GM19372 (cell line): Measurements from ENCODE around the gene TLX3.
"Not testable (repeated sequence)": the region's sequence is repeated elsewhere in the genome, so short reads cannot be mapped to it uniquely, and the experiment has no call there.

Experiments
- ATAC-seq: cut with Tn5 transposase; IDR thresholded peaks from one replicate; pipeline ENCODE4 v1.9.1; 2021; ENCODE audit warnings: mild to moderate bottlenecking, low read depth, moderate library complexity; ENCODE audit not compliant: unreplicated experiment

The TLX3 gene

DNA sequence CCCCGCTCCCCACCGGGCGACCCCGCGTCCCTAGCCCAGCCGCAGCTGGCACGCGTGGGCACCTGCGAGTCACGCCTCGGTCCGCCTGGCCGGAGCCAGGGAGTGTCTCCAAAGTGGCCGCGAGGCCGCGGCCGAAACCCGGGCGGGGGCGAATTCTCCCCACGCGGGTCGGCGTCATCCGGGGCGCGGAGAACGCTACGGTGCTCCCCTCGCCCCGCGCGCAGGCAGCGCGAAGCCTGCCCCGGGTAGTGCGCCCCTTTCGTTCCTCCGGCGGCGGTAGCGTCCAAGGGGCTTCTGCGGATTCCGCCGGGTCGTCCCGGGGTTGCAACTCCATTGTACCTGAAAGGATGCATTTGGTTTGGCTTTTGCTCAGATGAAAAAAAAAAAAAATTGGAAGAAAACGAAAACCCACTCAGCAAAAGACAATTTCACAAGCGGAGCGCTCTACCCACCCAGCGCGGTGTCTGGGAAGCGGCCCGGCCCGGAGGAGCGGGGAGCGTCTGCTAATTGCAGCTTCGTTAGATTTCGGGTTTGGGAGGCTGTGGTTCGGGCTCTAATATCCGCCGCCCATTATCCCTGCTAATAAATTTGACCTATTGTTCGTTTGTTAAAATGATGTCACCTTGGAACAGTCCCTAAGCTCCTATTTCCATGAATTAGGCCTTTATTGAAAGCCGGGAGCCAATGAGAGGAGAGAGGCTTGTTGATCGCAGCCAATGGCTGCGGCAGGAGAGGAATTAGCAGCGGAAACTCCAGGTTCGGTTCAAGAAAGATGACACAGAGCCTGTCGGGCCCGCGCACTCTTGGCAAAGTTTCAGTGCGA, at the start of gene TLX3:
Gene TLX3 (plus strand): TSS at position 796 of the 823 bp plus-strand sequence. CDS start 118 bp downstream, outside the sequence.
- ATAC-seq, result no peak

DNA sequence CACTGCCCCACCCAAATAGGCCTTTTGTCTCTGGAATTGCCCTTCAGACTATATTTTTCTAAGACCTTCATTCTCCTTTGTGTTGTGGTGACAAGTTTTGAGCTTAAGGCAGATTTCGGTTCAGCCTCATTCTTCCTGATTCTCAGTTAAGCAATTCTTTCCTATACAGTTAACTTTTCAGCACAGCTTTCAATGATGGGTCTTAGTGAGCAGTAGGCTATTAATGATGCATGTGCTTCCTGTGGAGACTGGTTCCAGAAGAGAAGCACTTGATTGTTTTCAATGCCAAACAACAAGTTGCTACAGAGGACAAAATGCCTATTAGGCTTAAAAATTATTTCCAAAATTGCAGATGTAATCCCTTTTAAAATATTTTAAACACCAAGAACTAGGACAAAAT, 47.7 kb upstream of the TLX3 start:
- no peak for ATAC-seq

DNA sequence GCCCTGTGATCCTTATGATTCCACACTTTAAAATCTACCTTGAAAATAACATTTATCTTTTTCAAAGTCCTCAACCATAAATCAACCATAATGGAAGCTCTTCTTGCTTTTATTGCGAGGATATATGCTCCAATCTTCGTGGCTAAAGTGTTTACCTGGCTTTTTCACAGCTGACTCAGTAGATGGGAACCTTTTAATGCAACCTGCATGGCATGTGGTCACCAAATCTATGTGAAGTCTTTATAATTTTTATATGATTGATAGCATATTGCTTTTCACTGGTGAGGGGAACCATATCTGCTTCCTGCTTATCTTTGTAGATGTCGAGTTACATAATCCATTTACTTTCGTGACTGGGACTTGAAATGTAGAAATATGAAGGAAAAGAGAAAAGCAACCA, 47.1 kb upstream of the TLX3 start:
- ATAC-seq, result no peak

DNA sequence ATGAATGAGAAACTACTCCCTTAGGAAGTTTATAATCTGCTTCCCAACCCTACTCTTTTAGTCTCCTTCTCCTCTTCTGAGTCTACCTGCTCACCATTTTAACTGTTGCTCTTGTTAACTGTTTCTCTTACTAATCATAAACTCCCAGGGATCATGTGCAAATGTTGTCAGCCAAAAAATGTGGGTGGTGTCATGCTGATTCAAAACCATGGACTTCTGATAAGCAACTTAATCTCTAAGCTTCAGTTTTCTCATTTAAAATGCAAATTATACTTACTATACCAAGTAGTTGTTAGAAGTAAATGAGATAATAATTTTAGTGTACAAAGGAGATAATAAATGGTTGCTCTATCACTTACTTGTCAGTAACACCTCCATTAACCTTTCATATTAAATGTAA, 45.9 kb upstream of the TLX3 start:
- no peak for ATAC-seq

DNA sequence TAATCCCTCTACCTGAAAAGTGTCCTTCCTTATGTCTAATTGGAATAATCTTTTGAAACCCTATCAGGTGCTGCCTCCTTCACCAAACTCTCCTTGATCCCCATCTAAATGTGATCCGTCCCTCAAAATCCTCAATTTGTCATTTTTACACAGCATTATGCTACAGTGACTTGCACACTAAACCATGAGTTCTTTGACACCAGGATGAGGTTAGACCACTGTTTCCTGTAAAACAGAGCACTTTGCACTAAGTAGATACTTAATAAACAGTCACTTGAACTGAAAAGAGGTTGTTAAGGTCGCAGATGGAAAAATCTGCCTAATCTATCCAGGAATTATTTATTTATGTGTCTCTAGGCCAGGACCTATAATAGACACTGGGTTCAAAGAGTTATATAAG, 44.2 kb upstream of the TLX3 start:
- no peak for ATAC-seq

DNA sequence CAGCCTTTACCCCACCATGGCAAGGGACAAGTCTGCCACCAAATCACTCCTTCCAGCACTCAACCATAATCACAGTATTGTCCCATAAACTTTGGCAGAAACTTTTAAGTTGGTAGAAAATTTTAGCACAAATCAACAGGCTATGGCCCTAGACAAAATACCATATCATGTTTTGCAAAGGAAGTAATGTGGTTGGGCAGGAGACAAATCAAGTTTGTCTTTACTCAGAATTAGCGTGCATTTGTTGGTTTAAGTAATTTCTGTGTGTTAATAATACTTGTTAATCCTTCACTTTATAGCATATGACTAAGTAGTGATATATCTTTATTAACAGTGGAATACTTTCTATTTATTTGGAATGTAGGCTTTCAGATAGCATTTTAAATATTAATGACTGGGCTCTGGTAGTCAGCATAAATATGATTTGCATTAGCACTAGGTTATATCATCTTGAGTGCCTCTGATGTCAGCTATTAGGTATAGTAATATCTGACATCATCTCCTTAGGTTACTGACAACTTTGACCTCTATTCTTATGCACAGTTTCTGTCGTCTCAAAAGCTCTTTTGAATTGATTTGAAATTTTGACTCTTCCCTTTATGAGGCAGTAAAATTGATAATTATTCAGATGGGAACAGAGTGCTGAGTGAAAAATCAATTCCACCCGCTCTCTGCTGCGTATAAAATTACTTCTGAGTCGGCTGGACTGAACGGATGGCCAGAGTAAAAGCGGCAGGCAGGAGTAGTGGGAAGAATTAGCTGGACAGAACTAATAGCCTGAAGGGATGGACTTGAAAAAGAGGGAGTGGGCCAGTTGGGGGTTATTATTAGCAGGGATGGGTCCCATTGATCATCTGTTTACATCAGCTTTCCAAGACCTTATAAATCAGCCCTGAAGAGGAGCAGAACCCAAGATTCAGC, 40.1 kb upstream of the TLX3 start:
- ATAC-seq, result no peak

DNA sequence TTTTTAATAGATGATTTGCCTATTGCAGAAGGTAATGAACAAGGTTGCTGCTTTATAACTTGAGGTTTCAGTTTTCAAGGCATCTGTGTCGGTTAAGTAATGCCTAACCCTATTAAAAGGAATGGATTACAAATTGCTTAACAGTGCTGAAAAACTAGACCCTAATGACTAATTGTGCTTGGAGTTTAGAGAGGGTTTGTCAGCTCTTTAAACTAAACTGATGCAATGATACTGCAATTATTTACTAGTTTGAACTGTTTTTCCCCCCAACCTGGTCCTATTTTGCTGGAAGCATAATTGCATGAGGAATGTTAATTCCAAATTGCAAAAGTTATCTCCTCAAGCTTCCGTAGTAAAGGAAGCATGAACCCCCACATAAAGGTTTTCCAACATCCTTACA, 39.3 kb upstream of the TLX3 start:
- ATAC-seq, result no peak

DNA sequence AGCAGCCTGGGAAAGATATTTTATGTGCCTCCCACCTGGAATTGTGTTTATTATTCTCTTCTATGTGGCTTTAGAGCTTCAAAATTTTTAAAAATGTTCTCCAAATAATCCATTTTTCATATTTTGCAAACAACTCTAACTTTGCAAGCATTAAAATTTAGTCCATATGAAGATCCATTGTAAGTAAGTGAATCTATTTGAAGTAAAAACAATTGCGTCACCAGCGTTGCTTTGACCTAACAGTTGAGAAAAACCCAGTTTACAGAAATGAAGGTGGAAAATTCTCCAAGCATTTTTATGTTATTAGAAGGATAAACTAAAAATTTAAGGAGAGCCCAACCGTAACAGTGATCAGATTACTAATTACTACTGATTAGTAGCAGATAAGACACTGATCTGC, 38.9 kb upstream of the TLX3 start:
- ATAC-seq, result no peak

DNA sequence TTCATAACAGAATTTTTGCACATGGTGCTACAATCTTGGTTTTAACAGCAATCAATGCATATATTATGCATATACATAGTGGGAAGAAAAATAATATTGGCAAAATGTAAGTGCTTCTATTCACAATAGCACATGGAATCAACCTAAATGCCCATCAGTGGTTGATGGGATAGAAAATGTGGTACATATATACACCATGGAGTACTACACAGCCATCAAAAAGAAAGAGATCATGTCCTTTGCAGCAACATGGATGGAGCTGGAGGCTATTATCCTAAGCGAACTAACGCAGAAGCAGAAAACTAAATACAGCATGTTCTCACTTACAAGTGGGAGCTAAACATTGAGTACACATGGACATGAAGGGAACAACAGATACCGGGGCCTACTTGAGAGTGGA, 37.2 kb upstream of the TLX3 start:
- ATAC-seq, result no peak

DNA sequence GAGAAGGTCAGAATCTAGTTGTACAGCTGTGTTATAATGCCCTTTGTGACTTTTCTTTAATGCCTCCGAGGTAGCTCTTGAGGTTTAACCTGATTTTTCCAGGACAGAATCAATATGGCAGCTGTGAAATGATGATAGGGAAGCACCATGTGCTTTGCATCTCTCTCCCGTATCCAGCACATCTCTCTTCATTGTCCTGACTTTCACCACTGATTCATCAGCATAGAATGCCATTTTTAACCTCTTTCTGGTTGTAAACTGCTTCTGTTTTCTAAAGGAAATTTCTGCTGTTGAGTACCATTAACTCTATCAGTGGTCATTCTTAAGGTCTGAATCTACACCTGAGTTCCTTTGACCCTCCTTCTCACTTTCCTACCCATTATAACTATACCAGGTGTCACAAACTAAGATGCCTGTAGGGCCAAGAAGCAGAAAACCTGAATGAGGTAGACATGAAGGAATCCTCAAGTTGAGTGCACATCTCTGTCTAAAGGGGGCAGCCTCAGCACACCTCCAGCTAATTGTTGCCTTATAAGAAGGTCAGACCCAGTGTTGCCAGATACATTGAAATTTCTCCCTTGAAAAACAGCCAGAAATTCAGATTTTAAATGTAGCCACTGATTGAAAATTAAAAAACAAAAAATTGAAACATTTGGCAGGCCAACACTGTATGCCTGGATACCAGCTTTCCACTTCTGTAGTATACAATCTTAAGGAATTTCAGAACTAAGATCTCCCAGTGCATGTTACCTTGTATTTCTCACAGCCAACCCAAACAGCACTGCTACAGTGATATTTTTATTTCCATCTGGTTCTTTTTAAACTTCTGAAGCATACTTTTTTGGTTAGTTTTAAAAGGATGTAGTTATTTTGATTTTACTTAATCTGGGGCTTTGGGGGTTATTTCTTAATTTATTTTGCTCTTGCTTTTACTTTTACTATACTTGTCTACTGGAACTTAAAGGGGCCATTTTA, 35.8 kb upstream of the TLX3 start:
- no peak for ATAC-seq

DNA sequence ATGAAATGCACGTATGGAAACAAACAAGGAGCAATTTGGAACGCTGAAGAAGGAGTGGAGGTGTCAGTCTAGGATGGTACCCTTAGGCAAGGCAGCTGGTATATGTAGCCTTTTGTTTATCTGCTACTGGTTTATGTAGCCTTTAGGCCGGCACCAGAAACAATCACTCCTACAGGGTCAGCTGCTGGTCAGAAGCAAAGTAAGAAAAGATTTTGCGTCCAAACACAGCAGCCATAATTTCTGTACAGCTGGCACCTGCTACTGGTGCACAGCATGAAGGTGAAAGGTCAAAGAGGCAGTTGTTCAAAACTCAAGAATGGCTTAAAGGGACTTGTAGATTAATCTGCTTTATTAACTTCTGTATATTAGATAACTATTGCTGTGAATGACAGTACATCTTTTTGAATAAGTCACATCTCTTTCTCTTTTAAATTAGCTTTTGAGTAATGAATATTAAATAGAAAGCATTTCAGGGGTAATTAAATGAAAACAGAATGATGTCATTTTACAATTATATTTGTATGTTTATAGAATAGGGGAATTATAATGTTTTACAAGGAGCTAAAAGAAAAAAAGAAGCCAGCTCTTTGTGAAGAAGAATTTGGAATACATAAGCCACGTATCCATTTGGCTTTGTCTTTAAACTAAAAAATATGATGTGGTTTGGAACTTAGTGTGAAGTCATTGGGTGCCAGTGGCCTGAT, 33.1 kb upstream of the TLX3 start:
- no peak for ATAC-seq

DNA sequence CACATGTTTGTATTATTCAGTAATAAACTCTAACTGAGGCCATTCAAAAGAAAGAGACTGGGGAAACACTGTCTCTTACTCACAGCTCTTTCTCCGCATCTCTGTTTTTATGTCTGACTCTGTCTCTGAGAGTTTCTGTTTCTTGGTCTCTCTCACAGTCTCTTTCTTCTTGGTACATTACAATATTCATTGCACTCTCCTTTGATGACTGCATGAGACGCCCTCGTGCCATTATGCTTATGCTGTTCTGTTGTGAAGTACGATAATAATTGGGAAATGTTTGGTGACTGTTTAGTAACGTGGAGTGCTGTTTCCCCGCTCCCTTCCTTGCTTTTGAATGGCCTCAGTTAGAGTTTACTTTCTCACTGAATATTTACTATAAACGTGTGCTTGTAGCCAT, 25.3 kb upstream of the TLX3 start:
- no peak for ATAC-seq

DNA sequence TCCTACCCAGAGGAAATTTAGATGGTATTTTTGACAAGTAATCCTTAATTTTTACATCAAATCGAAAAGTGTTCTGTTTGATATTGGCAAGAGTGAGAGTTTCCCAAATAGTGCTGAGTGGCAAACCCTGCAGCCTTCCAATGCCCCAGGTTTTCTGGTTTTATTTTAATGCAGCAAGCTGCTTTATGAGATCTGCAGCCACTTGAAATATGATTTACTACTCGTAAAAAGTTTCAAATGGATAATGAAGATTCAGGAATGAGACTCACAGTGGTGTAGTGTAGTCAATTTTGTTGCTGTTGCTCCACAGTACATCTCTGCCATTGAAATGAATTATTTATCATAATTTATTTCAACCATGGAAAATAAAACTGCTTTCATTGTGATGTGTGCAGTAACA, 23.6 kb upstream of the TLX3 start:
- no peak for ATAC-seq

DNA sequence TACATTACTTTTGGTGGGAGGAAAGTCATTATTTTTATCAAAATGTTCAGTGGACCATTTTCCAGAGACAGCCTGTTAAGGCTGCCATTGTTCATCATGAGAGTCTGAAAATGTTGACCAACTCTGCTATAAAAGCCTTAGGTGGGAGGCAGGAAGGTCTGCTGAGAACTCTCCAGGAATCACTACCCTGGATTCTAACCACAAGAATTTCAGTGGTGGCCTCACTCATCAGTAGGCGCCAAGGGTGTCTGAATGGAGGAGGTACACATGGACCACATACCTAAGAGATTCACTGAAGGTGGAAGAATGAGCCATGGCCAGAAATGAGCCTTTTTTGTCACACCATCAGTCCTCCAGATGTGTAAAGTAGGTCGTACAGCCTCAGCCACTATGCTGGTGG, 21.0 kb upstream of the TLX3 start:
- no peak for ATAC-seq

DNA sequence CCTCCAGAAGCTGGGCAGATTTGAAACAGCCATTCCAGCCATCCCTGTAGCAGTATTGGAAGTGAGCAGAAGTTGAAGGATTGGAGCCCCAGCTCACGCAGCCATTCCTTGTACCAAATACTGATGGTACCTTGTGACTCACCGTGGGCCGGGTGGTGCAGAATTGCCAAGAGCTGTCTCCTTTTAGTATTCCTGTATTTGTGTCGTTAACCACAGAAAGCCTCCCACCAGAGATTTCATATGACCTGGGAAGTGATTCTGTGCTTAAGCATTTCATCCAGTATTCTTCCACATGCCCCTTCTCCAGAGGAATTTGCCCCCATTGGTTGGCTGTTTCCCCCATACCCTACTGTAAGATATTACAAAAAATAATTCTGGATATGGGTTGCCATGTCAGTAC, 17.7 kb upstream of the TLX3 start:
- ATAC-seq, result no peak

DNA sequence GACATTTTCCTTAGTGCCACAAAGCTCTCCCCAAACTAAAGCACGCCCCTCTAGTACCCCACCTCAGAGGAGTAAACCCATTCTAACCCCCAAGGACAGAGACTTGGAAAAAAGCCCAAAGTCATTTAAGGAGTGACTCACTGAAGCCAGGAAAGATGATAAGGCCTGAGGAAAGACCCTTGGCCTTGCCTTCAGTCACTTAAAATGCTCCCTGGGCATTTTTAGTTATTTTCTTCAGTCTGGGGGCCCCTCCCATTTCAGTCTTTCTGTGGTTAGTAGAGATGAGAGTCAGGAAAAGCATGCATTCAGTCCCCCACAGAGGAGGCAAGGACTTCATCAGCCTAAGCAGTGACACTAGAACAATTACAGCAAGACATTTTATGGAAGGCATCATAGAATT, 13.7 kb upstream of the TLX3 start:
- no peak for ATAC-seq

DNA sequence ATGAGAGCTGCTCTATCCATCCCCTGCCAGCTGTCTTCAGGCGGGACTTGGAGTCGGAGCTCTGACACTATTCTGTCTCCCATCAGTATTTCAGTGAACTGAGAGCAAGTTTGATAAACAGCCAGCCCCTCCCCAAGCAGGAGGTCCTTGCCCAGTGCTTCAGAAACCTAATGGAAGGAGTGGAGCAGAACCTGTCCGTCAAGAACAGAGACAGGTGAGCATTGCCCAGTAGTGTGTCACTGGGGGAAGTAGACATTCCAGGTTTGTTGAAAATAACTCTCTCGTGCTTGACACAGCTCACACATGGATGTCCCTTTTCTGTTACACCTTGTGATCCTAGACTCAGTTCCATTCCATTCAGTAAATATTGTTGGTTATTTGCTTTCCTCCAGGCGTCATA, 13.2 kb upstream of the TLX3 start:
- no peak for ATAC-seq

DNA sequence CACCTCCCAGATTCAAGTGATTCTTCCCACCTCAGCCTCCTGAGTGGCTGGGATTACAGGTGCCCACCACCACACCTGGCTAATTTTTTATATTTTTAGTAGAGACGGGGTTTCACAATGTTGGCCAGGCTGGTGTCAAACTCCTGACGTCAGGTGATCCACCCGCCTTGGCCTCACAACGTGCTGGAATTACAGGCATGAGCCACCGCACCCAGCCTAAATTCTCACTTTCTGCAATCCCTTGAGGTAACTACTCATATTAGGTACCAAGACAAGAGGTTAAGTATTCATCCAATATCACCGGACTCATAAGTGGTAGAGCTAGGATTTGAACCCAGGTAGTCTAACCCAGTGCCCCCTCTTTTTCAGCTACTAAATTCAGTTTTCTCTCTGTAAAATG, 11.1 kb upstream of the TLX3 start:
- ATAC-seq, result not testable (repeated sequence)

DNA sequence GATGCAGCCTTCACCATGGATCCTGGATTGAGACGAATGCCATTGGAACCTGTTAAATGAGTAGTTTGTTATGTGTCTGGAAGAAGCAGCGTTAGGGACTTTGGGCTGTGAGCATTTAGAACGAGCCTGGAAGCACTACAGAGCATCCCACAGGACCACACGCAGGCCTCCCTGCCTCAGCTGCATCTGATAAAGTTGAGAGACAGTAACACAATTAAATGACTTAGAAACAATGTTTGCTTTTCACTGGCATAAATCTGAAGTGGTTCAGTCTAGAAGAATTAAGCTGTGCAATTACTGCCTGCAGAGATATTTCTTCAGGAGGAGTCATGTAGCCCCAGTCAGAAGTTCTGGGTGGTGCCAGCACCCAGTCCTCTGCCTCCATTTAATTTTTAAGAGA, 9.8 kb upstream of the TLX3 start:
- ATAC-seq, result no peak

DNA sequence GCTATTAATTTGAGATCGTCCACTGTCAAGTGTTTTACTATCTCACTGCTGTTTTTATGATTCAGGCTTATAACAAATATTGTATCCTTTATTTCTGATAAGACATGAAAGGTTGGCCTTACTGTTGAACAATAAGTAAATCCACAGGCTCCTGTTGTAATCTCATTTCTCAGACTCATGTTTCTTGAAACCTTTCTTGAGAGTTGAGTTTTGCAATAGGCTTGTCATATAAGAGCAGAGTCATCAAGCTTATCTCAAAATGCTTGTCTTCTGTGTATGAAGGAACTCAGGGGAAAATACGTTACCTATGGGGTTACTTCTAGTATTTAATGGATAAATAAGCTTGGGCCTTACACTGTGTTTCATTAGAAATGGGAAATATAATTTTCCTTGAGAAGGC, 9.2 kb upstream of the TLX3 start:
- ATAC-seq, result no peak
